Hair follicular keratinocyte (primary cell): Measurements from ENCODE around the gene CACNG7. TPM values are rescaled to one million over a fixed set of nuclear protein-coding genes. Genes with fewer than 3 reads are reported as not detected.

Source experiments
- total RNA-seq: library from RNA; depleted of rRNA; stranded (reverse); fragments of >200 nt; gene quantifications from 2 replicates; pipeline ENCODE4 v1.2.3, GENCODE V29; 2015

Gene CACNG7, protein sequence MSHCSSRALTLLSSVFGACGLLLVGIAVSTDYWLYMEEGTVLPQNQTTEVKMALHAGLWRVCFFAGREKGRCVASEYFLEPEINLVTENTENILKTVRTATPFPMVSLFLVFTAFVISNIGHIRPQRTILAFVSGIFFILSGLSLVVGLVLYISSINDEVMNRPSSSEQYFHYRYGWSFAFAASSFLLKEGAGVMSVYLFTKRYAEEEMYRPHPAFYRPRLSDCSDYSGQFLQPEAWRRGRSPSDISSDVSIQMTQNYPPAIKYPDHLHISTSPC
- total RNA-seq: not detected in 2 replicates

GRCh38 chr19:53908935-53909415 lies at the start of gene CACNG7:
TSS of gene CACNG7 (plus strand) at chr19:53909278. CDS start at chr19:53912832, 3,554 bp downstream.

GRCh38 chr19:53867225-53868090 lies 41.6 kb upstream of the CACNG7 start, which contains the start of gene MYADM:
TSS of gene MYADM (plus strand) at chr19:53867883. CDS start at chr19:53873530, 5,647 bp downstream.

DNA sequence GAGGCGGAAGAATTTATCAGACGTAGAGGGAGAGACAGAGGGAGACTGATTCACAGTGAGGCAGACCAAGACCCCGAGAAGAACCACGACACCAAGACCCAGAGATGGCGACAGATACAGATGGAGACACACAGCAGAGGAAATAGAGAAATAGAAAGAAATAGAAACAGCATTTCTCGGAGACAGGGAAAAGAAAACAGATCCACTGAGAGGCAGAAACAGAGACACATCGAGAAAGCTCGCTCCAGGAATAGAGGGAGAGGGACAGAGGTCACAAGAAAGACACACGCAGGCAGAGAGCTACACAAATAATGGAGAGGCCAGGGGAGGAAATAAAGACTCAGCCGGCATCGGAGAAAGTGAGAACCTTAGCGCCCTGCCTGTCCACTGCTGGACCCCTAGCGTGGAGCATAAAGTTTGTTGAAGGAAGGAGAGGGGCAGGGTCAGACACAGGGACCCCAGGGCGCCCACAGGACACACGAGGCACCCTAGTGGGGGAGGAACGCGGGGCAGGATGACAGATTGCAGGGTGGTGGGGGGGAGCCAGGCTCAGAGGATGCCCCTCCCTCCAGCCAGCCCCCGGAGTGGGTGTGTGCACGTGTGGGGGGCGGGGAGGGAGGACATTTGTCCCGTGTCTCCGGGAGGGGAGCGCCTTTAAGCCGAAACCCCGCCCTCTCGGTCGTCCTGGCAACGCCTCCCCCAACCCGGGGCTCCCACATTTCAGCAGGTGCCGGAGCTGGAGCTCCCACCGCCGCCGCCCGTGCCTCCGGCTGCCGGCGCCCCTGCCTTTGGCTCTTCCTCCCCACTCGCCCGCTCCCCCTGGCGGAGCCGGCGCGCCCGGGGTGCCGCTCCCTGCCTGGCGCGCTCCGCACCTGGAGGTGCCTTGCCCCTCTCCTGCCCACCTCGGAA lies 27.3 kb upstream of the CACNG7 start, which contains the start of gene PRKCG:
Gene PRKCG (plus strand): TSS at position 716 of the 909 bp plus-strand sequence. CDS start 298 bp downstream, outside the sequence.

DNA sequence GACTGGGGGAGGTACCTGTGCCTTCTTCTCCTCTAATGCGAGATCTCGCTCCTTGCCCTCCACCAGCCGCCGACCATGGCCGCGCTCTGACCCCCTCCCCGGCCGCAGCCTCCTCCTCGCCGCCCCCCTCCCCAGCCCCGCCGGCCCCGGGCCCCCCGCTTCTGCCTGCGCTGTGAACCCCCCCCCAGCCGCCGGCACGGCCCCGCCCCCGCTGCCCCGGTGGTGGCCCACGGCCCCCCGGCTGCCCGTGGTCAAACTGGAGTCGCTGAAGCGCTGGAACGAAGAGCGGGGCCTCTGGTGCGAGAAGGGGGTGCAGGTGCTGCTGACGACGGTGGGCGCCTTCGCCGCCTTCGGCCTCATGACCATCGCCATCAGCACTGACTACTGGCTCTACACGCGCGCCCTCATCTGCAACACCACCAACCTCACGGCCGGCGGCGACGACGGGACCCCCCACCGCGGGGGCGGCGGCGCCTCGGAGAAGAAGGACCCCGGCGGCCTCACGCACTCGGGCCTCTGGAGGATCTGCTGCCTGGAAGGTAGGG lies 53.9 kb downstream of the CACNG7 start, which contains the start of gene CACNG8:
Gene CACNG8 (plus strand): TSS at position 51 of the 545 bp plus-strand sequence.

DNA sequence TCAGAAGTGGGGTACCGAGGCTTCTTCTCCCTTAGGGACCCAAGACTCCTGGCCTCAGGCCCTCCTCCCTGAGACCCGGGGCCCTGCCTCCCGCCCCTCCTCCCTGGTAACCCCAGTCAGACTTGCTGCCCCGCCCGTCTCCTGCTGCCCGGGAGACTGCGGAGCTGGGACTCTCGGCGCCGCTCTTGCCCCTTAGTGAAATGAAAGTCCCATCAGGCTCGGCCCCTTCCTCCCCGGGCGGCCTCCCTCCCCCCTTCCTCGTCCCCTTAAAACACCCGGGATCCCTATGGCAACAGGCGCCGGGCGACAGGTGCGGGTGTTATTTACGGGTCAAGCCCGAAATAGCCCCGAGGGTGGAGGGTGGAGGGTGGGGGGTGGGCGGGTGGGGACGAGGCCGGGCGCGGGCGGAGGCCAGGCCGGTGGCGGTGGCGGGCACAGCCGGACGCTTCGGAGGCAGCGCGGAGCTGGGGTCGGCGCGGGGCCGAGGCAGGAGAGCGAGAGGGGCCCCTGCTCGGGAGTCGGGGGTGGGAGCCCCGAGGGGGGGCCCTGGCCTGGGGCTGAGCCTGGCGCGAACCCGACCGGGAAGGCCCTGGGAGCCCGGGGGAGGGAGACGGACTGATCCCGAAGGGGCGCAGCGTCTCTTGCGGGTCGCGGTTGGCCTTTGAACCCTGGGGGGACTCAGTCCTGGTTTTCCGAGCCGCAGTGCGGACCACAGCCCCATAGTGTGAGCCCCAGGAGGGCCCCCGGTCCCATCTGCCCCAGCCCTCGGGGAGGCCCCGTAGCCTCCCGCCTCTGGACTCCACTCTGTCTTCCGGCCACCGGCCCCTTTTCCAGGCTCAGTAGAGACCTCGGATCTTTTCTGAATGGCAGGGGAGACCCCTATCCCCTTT lies 82.4 kb downstream of the CACNG7 start, which contains the start of gene CACNG6:
Gene CACNG6 (plus strand): TSS at position 414 of the 890 bp plus-strand sequence. CDS start 1,241 bp downstream, outside the sequence.

Other genes starting within 250 kb of the CACNG7 start
- gene NLRP12, start 85.0 kb upstream of the CACNG7 start, total RNA-seq: not detected in 2 replicates
- gene MYADM, start 41.4 kb upstream of the CACNG7 start, total RNA-seq: 23.2 and 29.8 TPM in 2 replicates
- gene PRKCG, start 27.1 kb upstream of the CACNG7 start, total RNA-seq: not detected in 2 replicates
- not detected in 2 replicates for gene CACNG8, start 53.7 kb downstream of the CACNG7 start, total RNA-seq
- gene CACNG6, start 82.4 kb downstream of the CACNG7 start, total RNA-seq: not detected in 2 replicates
- not detected in 2 replicates for gene VSTM1, start 154.6 kb downstream of the CACNG7 start, total RNA-seq
- gene TARM1, start 172.1 kb downstream of the CACNG7 start, total RNA-seq: not detected in 2 replicates
- gene OSCAR, start 191.5 kb downstream of the CACNG7 start, total RNA-seq: 0.70 and 1.7 TPM in 2 replicates
- gene NDUFA3, start 193.6 kb downstream of the CACNG7 start, total RNA-seq: 25.6 and 48.0 TPM in 2 replicates
- gene TFPT, start 206.4 kb downstream of the CACNG7 start, total RNA-seq: 9.0 and 18.6 TPM in 2 replicates
- gene PRPF31, start 206.5 kb downstream of the CACNG7 start, total RNA-seq: 44.2 and 74.0 TPM in 2 replicates
- 12.9 and 18.3 TPM in 2 replicates for gene CNOT3, start 228.5 kb downstream of the CACNG7 start, total RNA-seq